ACC112 (cell line): Measurements from ENCODE around the gene ANXA11.
"Not testable (repeated sequence)": the region's sequence is repeated elsewhere in the genome, so short reads cannot be mapped to it uniquely, and the experiment has no call there.

Experiments used
- H2AFZ ChIP-seq: fragments of 200-600 bp; sonication (generic); one replicate; pipeline ENCODE4 v1.6.0; 2017; ENCODE audit warnings: antibody characterized with exemption, low read length; ENCODE audit not compliant: unreplicated experiment
- H3K27ac ChIP-seq: fragments of 200-600 bp; sonication (generic); 2 replicates; pipeline ENCODE4 v1.5.1; 2014; ENCODE audit warnings: low read depth, mild to moderate bottlenecking, antibody characterized with exemption, low read length, moderate library complexity
- H3K27me3 ChIP-seq: fragments of 200-600 bp; sonication (generic); 2 replicates; pipeline ENCODE4 v1.6.1; 2014; ENCODE audit warnings: mild to moderate bottlenecking, antibody characterized with exemption, low read length, moderate library complexity, mixed read lengths; ENCODE audit not compliant: insufficient read depth
- H3K36me3 ChIP-seq: fragments of 200-600 bp; sonication (generic); 2 replicates; pipeline ENCODE4 v1.6.1; 2016; ENCODE audit warnings: mild to moderate bottlenecking, antibody characterized with exemption, low read length, moderate library complexity, mixed read lengths; ENCODE audit not compliant: insufficient read depth
- H3K4me1 ChIP-seq: fragments of 200-600 bp; sonication (generic); one replicate; pipeline ENCODE4 v1.6.1; 2016; ENCODE audit warnings: low read length, mixed read lengths; ENCODE audit not compliant: insufficient read depth, unreplicated experiment, control insufficient read depth
- H3K4me3 ChIP-seq: fragments of 200-600 bp; sonication (generic); 2 replicates; pipeline ENCODE4 v1.5.1; 2014; ENCODE audit warnings: mild to moderate bottlenecking, low read depth, low read length
- H3K79me2 ChIP-seq: fragments of 200-600 bp; sonication (generic); one replicate; pipeline ENCODE4 v1.6.0; 2016; ENCODE audit warnings: low read length; ENCODE audit not compliant: control insufficient read depth, unreplicated experiment, insufficient read depth

ANXA11 gene

GRCh38 chr10:80236457-80236856 is 31.1 kb upstream of the ANXA11 start:
- not testable (repeated sequence) for H3K4me3 ChIP-seq, H3K4me1 ChIP-seq, H3K79me2 ChIP-seq, H2AFZ ChIP-seq, H3K27ac ChIP-seq, H3K36me3 ChIP-seq, H3K27me3 ChIP-seq

- H3K4me1 ChIP-seq, H3K27me3 ChIP-seq, H3K79me2 ChIP-seq, H3K27ac ChIP-seq, H2AFZ ChIP-seq, H3K36me3 ChIP-seq, H3K4me3 ChIP-seq: not testable (repeated sequence)
These were observed 29.2 kb upstream of the ANXA11 start for GRCh38 chr10:80234331-80235235.

GRCh38 chr10:80233871-80234270 is 28.5 kb upstream of the ANXA11 start:
- not testable (repeated sequence) for H3K4me3 ChIP-seq, H3K36me3 ChIP-seq, H3K27ac ChIP-seq, H3K27me3 ChIP-seq, H2AFZ ChIP-seq, H3K4me1 ChIP-seq, H3K79me2 ChIP-seq

- H3K27me3 ChIP-seq, H3K4me3 ChIP-seq, H3K27ac ChIP-seq, H2AFZ ChIP-seq, H3K79me2 ChIP-seq, H3K4me1 ChIP-seq, H3K36me3 ChIP-seq: not testable (repeated sequence)
These were observed 21.4 kb upstream of the ANXA11 start for GRCh38 chr10:80226723-80227122.

GRCh38 chr10:80223031-80223419 is 17.7 kb upstream of the ANXA11 start:
- not testable (repeated sequence) for H3K79me2 ChIP-seq, H3K4me3 ChIP-seq, H3K27ac ChIP-seq, H3K4me1 ChIP-seq, H3K36me3 ChIP-seq, H2AFZ ChIP-seq, H3K27me3 ChIP-seq

GRCh38 chr10:80218878-80219277 is 13.5 kb upstream of the ANXA11 start:
- H3K36me3 ChIP-seq, H2AFZ ChIP-seq, H3K4me1 ChIP-seq, H3K27me3 ChIP-seq, H3K27ac ChIP-seq, H3K4me3 ChIP-seq, H3K79me2 ChIP-seq: not testable (repeated sequence)

GRCh38 chr10:80214368-80214982 is 9.1 kb upstream of the ANXA11 start:
- not testable (repeated sequence) for H3K36me3 ChIP-seq

GRCh38 chr10:80212535-80213115 is 7.3 kb upstream of the ANXA11 start:
- H3K27me3 ChIP-seq, H3K36me3 ChIP-seq, H3K79me2 ChIP-seq, H2AFZ ChIP-seq, H3K4me3 ChIP-seq, H3K27ac ChIP-seq: not testable (repeated sequence)
- peaks cover 14% of the 10 kb centered on the region for H3K4me1 ChIP-seq

More at GRCh38 chr10:80214368-80214982, 9.1 kb upstream of the ANXA11 start:
- not testable (repeated sequence) for H3K4me1 ChIP-seq, H3K27me3 ChIP-seq, H3K4me3 ChIP-seq, H3K79me2 ChIP-seq, H2AFZ ChIP-seq, H3K27ac ChIP-seq

- Histone ChIP-seq H3K79me2 (no peaks in the 10 kb centered on the region), H3K27ac (no peak overlapping the region), H3K27me3 (no peaks in the 10 kb centered on the region), H2AFZ (no peak overlapping the region), H3K4me3 (no peak overlapping the region), H3K4me1 (peaks cover 18% of the 10 kb centered on the region), H3K36me3 (no peaks in the 10 kb centered on the region)
These were observed 6.4 kb upstream of the ANXA11 start for GRCh38 chr10:80211786-80212185.

GRCh38 chr10:80210259-80210658 is 4.9 kb upstream of the ANXA11 start:
- Histone ChIP-seq H3K79me2 (peaks cover 9% of the 10 kb centered on the region), H2AFZ (no peak overlapping the region), H3K4me1 (peaks cover 29% of the 10 kb centered on the region), H3K27me3 (no peaks in the 10 kb centered on the region), H3K4me3 (no peak overlapping the region), H3K27ac (no peak overlapping the region), H3K36me3 (no peaks in the 10 kb centered on the region)
